ENCODE measurements around the gene GRM2.

DNA sequence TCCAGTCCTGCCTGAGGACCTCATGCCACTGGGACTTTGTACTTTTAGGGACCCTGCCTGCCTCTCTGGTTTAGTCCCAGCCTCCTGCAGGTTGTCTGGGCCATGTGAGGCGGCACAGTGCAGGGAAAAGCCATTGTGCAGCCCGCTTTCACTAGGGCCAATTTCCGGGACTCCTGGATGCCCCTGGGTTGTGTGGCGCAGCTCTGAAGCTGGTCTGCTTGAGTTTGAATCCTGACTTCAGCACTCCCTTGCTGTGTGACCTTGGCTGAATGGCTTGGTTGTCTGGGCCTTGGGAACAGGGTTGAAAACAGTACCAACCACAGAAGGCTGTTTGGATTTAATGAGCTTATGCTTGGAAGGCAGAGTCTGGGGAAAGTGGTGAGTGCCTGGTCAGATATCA, 27.6 kb upstream of the GRM2 start:
- TF ChIP-seq POLR2A (IDR thresholded peaks at IDR 0.05; ENCODE audit: low read depth, low read length) (no peak), POLR2AphosphoS5 (IDR thresholded peaks at IDR 0.05; ENCODE audit: low read depth, low read length) (no peak)
